Epithelial cell of prostate (primary cell): Measurements from ENCODE around the gene HMX1.

Source experiments
- DNase-seq: peaks from one replicate; pipeline ENCODE4 v3.0.0-alpha.2; 2011; ENCODE audit warnings: low read depth, low spot score
- H3K27ac ChIP-seq: fragments of 450-650 bp; 2 replicates; pipeline ENCODE4 v1.5.1; 2017; ENCODE audit warnings: mild to moderate bottlenecking

Gene HMX1

GRCh38 chr4:8870647-8871416 lies 807 bp downstream of the HMX1 start:
- DNase-seq, result no peak
- H3K27ac ChIP-seq, result no peak overlapping the region

- H3K27ac ChIP-seq, result no peak overlapping the region
- DNase-seq, result no peak
These were observed 1.6 kb downstream of the HMX1 start for GRCh38 chr4:8869898-8870646.

DNA sequence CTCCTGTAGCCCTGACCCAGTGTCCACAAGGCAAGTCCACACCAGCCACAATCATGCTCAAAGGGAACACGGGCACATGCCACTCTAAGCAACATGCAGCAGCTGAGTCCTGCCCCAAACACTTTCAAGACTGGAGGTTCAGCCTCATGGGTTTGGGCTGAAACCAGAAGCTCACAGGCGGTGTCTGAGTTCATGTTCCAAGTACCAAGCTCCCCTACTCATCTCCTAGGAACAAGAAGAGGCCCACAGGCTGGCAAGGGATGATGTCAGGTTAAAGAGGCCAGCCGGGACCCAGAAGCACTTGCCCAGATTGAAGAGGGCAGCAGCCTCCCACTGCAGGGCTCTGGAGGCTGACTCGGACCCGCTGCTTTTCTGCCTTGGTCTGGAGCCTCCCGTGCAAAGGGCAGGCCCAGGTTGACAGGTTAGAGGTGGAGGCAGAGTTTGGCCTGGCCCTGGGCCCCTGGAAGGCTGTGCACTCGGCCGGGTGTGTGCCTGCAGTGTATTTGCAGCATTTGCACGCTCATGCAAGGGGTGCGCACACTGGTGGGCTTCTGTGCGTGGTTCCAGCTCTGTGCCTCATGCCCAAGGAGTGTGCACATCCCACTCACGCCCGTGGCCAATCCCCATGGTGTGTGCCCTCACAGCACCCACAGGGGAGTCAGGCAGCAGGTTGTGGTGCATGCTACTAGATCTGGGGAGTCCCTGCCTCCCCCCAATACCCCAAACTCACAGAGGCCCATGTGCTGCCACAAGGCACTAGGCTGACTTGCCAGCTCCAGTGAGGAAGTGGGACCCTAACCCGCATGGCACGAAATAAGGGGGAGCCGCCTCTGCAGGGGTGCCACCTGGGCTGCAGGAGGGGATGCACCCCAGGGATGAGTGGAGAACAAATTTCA lies 2.4 kb downstream of the HMX1 start:
- no peak for DNase-seq
- no peak overlapping the region for H3K27ac ChIP-seq

DNA sequence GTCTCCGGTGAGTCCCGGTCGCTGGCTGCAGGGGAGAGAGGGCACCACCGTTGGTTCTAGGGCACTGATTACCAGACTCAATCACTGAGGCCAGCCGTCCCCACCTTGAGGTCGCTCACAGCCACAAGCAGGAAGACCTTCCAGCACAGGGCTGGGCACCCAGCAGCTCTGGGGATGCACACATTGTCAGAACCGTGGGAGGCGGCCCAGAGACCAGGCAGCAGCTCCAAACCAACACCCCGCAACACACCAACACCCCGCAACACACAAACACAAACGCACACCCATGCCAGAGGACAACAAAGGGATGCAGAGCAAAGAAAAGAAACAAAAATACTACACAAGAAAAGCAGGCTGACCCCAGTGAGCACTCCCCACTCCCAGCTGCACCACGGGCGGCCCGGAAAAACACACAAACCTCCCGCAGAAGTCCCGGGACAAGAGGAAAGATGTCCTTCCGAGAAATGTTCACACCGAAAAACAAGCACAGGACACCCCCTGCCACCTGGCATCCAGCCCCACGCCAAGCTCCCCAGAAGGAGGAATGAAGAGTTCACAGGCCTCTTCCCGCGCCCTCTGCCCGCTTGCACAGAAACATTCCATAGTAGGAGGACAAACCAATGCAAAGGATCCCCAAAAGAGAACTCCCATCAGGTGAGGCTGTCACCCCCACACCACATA lies 3.2 kb downstream of the HMX1 start:
- DNase-seq, result no peak

GRCh38 chr4:8867624-8868320 lies 3.9 kb downstream of the HMX1 start:
- H3K27ac ChIP-seq, result no peak overlapping the region
- no peak for DNase-seq

More for the DNA sequence above, 3.2 kb downstream of the HMX1 start:
- H3K27ac ChIP-seq, result no peak overlapping the region

GRCh38 chr4:8866828-8867623 lies 4.6 kb downstream of the HMX1 start:
- DNase-seq, result no peak
- no peak overlapping the region for H3K27ac ChIP-seq

DNA sequence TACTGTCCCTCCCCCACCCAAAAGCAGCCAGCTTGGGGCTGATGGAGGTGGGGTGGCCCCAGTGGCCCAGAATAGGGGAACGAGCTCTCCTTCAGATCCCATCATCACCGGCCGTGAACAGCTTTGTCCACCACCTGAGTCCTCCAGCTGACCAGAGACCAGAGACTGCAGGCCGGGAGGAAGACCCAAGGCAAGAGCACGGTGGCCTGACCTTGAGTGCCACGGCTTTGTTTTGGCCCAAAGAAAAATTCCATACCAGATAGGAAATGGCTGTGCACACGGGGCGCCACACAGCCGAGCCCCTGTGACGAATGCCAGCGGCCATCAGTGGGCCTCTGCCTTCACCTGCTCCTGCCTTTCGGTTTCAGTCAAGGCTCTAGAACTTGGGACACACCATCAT lies 5.2 kb downstream of the HMX1 start:
- DNase-seq, result no peak

DNA sequence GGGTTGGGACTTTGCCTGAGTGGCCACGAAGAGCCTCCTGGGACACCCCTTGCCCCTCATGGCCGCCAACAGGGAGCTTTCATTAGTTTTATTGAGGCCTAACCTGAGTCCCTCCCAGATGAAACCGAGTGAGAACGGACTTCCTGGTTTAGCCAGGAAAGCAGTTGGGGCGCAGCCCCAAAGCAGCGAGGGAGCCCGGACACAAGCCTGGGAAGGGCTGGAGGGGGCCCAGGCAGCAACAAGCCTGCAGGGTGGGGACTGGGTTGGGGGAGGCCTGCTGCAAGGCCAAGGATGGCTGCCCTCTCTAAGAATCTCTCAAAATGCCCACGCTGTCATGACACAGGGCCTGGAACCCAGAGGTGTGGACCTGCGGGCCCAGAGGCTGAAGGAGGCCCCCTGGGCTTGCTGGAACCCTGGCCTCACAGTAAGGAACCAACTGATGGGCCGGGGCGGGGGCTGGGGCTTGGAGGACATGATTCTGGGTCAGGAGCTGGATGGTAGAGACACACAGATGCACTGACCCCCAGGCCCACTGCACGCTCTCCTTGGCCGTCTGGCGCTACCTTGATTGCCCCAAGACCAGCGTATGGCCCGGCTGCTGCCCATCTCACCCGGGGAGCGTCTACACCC lies 5.8 kb downstream of the HMX1 start:
- no peak for DNase-seq
- H3K27ac ChIP-seq, result no peak overlapping the region

More for the DNA sequence above, 5.2 kb downstream of the HMX1 start:
- no peak overlapping the region for H3K27ac ChIP-seq

DNA sequence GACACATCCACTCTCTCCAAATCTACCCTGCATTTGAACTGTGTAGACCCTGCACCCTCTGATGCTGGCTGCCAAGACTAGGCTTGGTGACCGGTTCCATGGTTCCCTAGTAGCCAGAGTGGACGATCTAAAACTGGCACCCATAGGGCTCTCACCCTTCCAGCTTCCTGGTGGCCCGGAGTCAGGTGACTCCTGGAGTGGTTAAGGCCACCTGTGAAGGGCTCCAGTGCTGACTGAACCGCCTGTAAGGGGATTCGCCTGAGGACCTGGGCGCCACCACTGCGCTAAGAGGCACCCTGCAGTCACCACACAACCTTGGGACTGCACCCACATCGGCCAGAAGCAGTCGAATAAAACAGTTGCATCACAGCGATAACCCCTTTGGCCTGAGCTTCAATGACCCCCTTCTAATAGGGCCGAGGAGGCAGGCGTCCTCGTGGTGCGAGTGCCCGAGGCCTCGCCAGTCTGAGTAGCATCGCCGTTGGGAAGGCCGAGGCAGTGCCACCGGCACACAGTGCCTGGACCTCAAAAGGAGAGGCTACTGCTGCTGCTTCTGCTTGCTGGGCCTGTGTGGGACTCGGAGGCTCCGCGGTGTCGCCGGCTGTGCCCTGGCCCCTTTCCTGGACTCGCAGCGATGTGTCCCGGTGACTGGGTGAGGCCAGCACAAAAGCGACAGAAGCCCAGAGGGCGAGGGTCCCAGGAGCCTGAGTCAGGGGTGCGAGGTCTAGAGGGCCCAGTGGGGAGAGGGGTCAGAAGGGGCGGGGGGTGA lies 6.5 kb downstream of the HMX1 start:
- no peak overlapping the region for H3K27ac ChIP-seq
- DNase-seq, result no peak

GRCh38 chr4:8863686-8864682 lies 7.7 kb downstream of the HMX1 start:
- DNase-seq, result no peak
- no peak overlapping the region for H3K27ac ChIP-seq

DNA sequence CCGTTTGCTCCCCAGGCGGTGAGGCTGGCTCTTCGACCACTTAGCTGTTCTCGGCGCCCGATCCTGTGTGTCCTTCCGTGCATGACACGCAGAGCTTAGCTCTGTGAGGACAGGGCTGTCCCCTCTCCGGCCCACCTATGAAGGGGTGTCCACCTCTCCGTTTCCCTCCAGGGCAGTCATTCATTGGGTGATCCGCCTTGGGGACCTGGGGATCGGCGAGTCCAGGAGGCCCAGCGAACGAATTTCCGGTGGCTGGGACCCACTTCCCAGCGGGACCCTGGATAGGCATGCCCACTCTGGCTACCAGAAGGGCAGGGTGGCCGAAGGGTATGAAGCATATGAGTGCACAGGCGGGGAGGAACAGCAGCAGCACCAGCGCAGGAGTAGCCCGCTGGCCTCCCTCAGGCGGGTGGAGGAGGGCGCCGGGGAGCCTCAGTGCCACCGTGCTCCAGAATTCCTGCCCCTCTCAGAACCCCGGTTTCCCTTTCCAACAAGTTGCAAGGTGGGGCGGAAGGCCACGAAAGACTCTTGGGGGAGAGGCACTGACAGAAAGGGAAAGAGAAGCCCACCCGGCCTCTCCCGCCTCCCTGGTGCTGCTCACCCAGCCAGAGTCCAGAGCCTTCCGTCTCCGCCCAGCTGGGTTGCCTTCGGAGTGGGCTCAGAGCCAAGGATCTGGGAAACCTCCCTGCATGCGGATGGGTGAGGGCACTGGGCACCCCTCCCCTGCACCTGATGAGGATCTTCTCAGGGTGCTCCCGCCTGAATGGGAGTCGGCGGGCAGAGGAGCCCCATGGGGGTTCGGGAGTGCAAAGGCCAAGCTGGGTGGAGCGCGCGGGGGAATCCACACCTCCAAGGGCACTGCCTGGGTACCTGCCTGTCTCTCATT lies 8.6 kb downstream of the HMX1 start:
- no peak overlapping the region for H3K27ac ChIP-seq
- no peak for DNase-seq

- no peak for DNase-seq
- H3K27ac ChIP-seq, result no peak overlapping the region
These were observed 9.3 kb downstream of the HMX1 start for GRCh38 chr4:8862334-8862733.

DNA sequence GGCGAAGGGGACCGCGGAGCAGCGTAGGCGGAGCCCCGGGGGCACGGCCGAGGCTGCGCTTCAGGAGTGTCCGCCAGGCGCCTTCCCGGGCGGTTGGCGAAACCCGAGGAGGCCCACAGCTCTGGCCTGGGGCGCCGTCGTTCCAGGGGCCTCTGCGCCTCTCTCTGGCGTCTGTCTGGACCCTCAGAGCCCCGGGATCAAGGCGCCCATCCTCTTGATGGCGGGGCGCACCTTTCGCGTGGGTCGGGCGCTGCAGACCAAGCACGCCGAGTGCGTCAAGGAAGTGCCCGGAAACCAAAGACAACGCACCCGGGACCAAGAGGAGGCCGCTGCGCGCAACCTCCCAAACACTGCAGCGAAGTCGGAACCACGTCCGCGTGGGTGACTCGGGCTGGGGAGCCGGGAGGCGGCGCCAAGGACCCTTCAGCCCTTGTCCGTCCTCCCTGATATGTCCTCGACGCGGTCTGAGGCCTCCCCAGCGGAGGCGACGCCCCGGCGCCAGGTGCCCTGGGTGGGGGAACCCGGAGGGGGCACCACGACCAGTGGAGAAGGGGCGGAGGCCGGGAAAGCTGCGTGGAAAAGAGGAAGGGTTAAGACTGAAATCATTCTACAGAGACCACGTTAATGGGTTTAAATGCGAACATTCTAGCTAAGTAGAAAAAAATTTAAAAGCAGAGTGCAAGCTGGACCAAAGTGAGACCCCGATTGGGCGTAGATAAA lies 9.9 kb downstream of the HMX1 start:
- no peak for DNase-seq

DNA sequence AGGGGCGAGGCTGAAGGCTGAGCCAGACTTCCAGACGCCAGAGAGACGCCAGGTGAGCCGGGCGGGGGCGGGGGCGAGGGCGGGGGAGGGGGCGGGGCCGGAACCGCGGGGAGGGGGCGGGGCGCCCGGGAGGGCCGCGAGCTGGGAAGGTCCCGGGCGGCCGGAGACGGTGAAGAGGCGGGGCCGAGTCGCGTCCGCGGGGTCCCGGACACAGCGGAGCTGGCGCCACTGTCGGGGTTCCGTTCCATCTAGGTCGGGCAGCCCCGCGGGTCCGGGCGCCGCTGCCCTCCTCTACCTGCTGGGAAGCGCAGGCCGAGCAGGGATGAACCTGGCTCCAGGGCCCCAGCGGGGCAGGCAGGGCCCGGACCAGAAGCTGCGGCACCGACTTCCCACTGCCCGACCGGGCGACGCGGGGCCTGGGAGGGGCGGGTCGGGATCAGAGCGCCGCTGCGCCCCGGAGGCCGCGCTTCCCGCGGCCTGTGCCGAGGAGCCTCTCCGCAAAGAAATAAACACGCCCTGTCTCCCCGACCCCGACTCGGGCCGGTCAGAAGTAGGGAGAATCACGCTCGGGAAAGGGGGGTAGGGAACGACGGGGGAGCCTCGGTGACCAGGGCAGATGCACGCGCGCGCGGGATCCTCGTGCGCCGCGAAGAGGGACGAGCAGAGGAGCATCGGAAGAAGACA lies 10.6 kb downstream of the HMX1 start:
- DNase-seq, result no peak
- no peak overlapping the region for H3K27ac ChIP-seq

More for the DNA sequence above, 9.9 kb downstream of the HMX1 start:
- H3K27ac ChIP-seq, result no peak overlapping the region
